Vagina (tissue), 2 donors: ENCODE data around the gene CUBN. TPM values are rescaled to one million over a fixed set of nuclear protein-coding genes. Genes with fewer than 3 reads are reported as not detected.

Source experiments
- DNase-seq, 2 donors: peaks; one replicate each; pipeline ENCODE4 v3.0.0-alpha.2; 2017; ENCODE audit errors: extremely low spot score in 2 of 2
- H3K27ac ChIP-seq: fragments of 200-600 bp; sonication (generic); one replicate; pipeline ENCODE4 v1.5.1; 2019
- H3K27me3 ChIP-seq: fragments of 200-600 bp; sonication (generic); one replicate; pipeline ENCODE4 v1.5.1; 2019
- H3K36me3 ChIP-seq, 2 donors: fragments of 200-600 bp; sonication (generic); one replicate each; pipeline ENCODE4 v1.5.1; 2017 to 2019
- H3K4me1 ChIP-seq: fragments of 200-600 bp; sonication (generic); one replicate; pipeline ENCODE4 v1.5.1; 2019
- H3K4me3 ChIP-seq, 2 donors: fragments of 200-600 bp; sonication (generic); 1 replicate in 1 of 2; 2 replicates in 1 of 2; pipeline ENCODE4 v1.5.1; 2016 to 2019
- H3K9me3 ChIP-seq: fragments of 200-600 bp; sonication (generic); one replicate; pipeline ENCODE4 v1.5.1; 2019
- POLR2A ChIP-seq, 2 donors: fragments of 450-650 bp; IDR thresholded peaks; one replicate each; pipeline ENCODE4 v1.6.1; 2017; ENCODE audit warnings: antibody characterized with exemption in 2 of 2, mild to moderate bottlenecking in 2 of 2, moderate library complexity in 2 of 2
- POLR2AphosphoS5 ChIP-seq, 2 donors: sonication (generic); formaldehyde crosslinking; IDR thresholded peaks; one replicate each; pipeline ENCODE4 v1.9.0; 2017; ENCODE audit warnings: antibody characterized with exemption in 2 of 2, mild to moderate bottlenecking in 2 of 2, low read depth in 1 of 2; ENCODE audit not compliant: insufficient read depth in 1 of 2
- intact Hi-C: fragments of 100-400 bp; cut with DNase I; formaldehyde crosslinking; loops from one replicate; pipeline ENCODE4 v1.15.1; 2023
- total RNA-seq: library from RNA; depleted of rRNA; stranded (reverse); fragments of >200 nt; gene quantifications from one replicate; pipeline ENCODE4 v1.2.3, GENCODE V29; 2016
- TF ChIP-seq, protein P1 (sequence below), 3 experiments: fragments of 450-650 bp in 2 of 3; fragments of 200-600 bp in 1 of 3; sonication (generic) in 1 of 3; IDR thresholded peaks; one replicate each; pipeline ENCODE4 v1.5.1; 2017 to 2019; ENCODE audit warnings: antibody characterized with exemption in 3 of 3, mild to moderate bottlenecking in 2 of 3, moderate library complexity in 2 of 3

CUBN gene
- total RNA-seq, 1 donor from 2014 or later = 4.4 TPM

GRCh38 chr10:16910793-16911164 lies 218.8 kb downstream of the CUBN start:
- intact Hi-C loops = no loop called here

GRCh38 chr10:16909961-16910792 lies 219.4 kb downstream of the CUBN start:
- Histone ChIP-seq H3K9me3 (no peaks in the 10 kb centered on the region), H3K27me3 (no peaks in the 10 kb centered on the region), H3K4me3 (no peak overlapping the region), H3K27ac (no peak overlapping the region), H3K36me3 (no peaks in the 10 kb centered on the region), H3K4me1 (no peaks in the 10 kb centered on the region)
- intact Hi-C loops = no loop called here
- DNase-seq = no peak
- TF ChIP-seq, protein P1, sequence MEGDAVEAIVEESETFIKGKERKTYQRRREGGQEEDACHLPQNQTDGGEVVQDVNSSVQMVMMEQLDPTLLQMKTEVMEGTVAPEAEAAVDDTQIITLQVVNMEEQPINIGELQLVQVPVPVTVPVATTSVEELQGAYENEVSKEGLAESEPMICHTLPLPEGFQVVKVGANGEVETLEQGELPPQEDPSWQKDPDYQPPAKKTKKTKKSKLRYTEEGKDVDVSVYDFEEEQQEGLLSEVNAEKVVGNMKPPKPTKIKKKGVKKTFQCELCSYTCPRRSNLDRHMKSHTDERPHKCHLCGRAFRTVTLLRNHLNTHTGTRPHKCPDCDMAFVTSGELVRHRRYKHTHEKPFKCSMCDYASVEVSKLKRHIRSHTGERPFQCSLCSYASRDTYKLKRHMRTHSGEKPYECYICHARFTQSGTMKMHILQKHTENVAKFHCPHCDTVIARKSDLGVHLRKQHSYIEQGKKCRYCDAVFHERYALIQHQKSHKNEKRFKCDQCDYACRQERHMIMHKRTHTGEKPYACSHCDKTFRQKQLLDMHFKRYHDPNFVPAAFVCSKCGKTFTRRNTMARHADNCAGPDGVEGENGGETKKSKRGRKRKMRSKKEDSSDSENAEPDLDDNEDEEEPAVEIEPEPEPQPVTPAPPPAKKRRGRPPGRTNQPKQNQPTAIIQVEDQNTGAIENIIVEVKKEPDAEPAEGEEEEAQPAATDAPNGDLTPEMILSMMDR (IDR thresholded peaks at IDR 0.05) = no peak
- TF ChIP-seq POLR2A (IDR thresholded peaks at IDR 0.05) = no peak
- TF ChIP-seq POLR2AphosphoS5 (IDR thresholded peaks at IDR 0.05; ENCODE audit: insufficient read depth in 1 of 2, low read depth in 1 of 2) = no peak

More at GRCh38 chr10:16910793-16911164, 218.8 kb downstream of the CUBN start:
- no peaks in the 10 kb centered on the region for H3K9me3 ChIP-seq
- no peaks in the 10 kb centered on the region for H3K36me3 ChIP-seq
- TF ChIP-seq, protein P1 (IDR thresholded peaks at IDR 0.05) = no peak
- no peak for TF ChIP-seq POLR2AphosphoS5 (IDR thresholded peaks at IDR 0.05; ENCODE audit: insufficient read depth in 1 of 2, low read depth in 1 of 2)
- TF ChIP-seq POLR2A (IDR thresholded peaks at IDR 0.05) = no peak
- no peak for DNase-seq
- H3K27ac ChIP-seq = no peak overlapping the region
- no peaks in the 10 kb centered on the region for H3K27me3 ChIP-seq
- H3K4me3 ChIP-seq = no peak overlapping the region
- no peaks in the 10 kb centered on the region for H3K4me1 ChIP-seq

- Histone ChIP-seq H3K4me3 (no peak overlapping the region), H3K27me3 (no peaks in the 10 kb centered on the region), H3K36me3 (no peaks in the 10 kb centered on the region), H3K9me3 (no peaks in the 10 kb centered on the region), H3K27ac (no peak overlapping the region), H3K4me1 (no peaks in the 10 kb centered on the region)
- DNase-seq = no peak
- intact Hi-C loops = no loop called here
- TF ChIP-seq, protein P1 (IDR thresholded peaks at IDR 0.05) = no peak
- TF ChIP-seq POLR2AphosphoS5 (IDR thresholded peaks at IDR 0.05; ENCODE audit: insufficient read depth in 1 of 2, low read depth in 1 of 2) = no peak
- no peak for TF ChIP-seq POLR2A (IDR thresholded peaks at IDR 0.05)
Measured at GRCh38 chr10:16909271-16909767, 220.3 kb downstream of the CUBN start.

GRCh38 chr10:16907687-16908086 lies 221.9 kb downstream of the CUBN start:
- no peak for DNase-seq
- no peak overlapping the region for H3K4me3 ChIP-seq
- no peaks in the 10 kb centered on the region for H3K9me3 ChIP-seq
- H3K4me1 ChIP-seq = no peaks in the 10 kb centered on the region
- TF ChIP-seq, protein P1 (IDR thresholded peaks at IDR 0.05) = no peak
- TF ChIP-seq POLR2AphosphoS5 (IDR thresholded peaks at IDR 0.05; ENCODE audit: insufficient read depth in 1 of 2, low read depth in 1 of 2) (no peak), POLR2A (IDR thresholded peaks at IDR 0.05) (no peak)
- intact Hi-C loops = no loop called here
- H3K27ac ChIP-seq = no peak overlapping the region
- no peaks in the 10 kb centered on the region for H3K27me3 ChIP-seq
- H3K36me3 ChIP-seq = no peaks in the 10 kb centered on the region

DNA sequence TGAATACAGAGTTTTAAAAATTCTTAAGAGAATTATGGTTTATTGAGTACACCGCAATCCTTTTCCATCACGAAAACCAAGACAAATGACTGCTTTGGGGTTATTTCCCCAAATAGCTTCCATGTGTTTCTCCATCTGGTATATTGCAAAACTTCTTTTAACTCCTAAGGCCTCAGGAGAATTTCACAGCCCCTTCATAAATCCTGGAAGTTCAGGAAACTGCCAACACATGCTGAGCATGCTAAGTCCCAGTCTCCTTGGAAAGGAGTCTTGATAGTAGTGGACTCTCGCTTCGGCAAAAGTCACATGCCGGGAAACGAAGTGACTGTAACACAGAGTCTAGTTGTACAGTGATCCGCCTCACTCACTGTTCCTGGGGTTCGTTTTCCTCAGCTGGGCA lies 224.3 kb downstream of the CUBN start:
- Histone ChIP-seq H3K9me3 (no peaks in the 10 kb centered on the region), H3K4me1 (no peaks in the 10 kb centered on the region), H3K36me3 (no peaks in the 10 kb centered on the region), H3K27me3 (no peaks in the 10 kb centered on the region), H3K4me3 (no peak overlapping the region), H3K27ac (peak overlapping the region; percentile 38)
- no peak for DNase-seq
- intact Hi-C loops = no loop called here
- TF ChIP-seq POLR2A (IDR thresholded peaks at IDR 0.05) (no peak), POLR2AphosphoS5 (IDR thresholded peaks at IDR 0.05; ENCODE audit: insufficient read depth in 1 of 2, low read depth in 1 of 2) (no peak)
- TF ChIP-seq, protein P1 (IDR thresholded peaks at IDR 0.05) = no peak
